GM12801 (cell line): ENCODE data around the gene SLC4A11.

ENCODE experiments used
- CTCF ChIP-seq: IDR thresholded peaks from one replicate; pipeline ENCODE4 v1.5.1; 2011; ENCODE audit warnings: control low read depth; ENCODE audit not compliant: insufficient read length; ENCODE audit errors: extremely low read depth

SLC4A11 gene

GRCh38 chr20:3239026-3239866 lies at the start of gene SLC4A11:
TSS of gene SLC4A11 (minus strand) at chr20:3239190. CDS start at chr20:3239137, 53 bp downstream.
- TF ChIP-seq CTCF, result no peak

DNA sequence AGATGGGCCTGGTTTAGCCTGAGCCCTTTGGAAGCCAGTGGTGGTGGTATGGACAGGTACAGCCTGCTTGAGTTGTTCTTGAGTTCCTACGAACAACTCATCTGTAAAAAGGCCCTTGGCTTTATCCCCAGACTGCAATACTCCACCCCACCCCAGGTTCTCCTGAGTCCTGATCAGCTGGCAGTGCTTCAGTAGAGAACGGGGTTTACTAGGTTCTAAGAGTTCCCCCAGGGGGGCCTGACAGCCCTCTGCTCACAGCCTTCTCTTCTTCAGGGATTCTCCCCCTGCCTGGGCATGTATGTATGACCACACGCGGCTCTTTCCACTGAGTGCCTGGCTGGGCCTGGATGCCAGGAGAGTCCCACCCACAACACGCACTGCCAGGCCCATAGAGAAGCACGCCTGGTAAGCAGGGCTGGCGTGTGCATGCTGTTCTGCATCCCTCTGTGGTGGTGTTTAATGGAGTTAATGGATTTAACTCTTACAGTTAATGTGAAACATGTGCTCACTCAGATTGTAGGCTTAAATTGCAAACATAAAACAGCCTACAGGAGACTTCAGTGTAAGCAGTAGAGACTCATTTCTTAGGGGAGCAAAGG lies 44.3 kb upstream of the SLC4A11 start:
- TF ChIP-seq CTCF, result no peak

DNA sequence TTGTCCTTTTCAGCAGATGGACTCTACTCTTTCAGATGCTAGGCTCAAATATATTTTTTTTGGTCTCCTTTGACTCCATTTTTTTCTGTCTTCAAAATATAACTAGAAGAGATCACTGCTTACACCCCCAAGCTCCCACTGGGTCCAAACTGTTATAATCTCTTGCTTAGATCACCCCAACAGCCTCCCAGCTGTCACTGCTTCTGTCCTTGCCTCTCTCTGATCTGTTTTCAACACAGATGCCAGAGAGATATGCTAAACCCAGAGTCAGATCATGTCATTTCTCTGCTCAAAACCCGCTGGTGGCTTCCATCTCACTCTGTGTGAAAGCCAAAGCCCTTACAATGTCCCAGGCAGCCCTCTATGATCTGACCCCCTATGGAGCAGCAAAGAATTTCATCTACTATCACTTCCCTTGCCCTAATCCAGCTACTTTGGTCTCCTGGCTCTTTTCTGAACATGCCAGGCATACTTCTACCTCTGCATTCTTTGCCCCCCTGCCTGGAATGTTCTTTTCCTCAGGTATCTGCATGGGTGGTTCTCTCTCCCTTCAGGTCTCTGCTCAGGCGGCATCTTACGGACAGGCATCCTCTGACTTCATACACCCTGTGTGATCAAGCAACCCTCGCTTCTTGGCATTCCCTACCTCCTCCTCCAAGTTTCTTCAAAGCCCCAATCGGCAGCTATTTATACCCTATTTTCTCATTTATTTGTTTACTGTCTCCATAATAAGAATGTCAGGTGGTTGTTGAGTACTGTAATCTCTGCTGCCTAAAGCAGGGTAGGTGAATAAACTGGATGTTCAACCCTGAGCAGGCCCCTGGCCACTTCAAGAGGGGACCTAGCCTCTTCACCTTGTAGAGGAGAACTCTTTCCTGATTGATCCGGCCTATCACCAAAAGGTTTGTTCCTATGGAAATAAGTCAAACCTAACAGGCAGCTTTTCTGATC lies 43.6 kb upstream of the SLC4A11 start:
- TF ChIP-seq CTCF, result no peak

GRCh38 chr20:3281437-3281836 lies 42.4 kb upstream of the SLC4A11 start:
- TF ChIP-seq CTCF, result no peak

- no peak for TF ChIP-seq CTCF
Measured at GRCh38 chr20:3279761-3280160, 40.8 kb upstream of the SLC4A11 start.

- no peak for TF ChIP-seq CTCF
Measured at GRCh38 chr20:3277686-3278465, 38.9 kb upstream of the SLC4A11 start.
